LNCAP (cell line): ENCODE data around the gene GUCY1A1.

ENCODE experiments used
- CTCF ChIP-seq: fragments of 450-650 bp; IDR thresholded peaks from 2 replicates; pipeline ENCODE4 v1.5.1; 2017; ENCODE audit warnings: mild to moderate bottlenecking

The GUCY1A1 gene

GRCh38 chr4:155773196-155773800 is 106.7 kb downstream of the GUCY1A1 start:
- TF ChIP-seq CTCF = peak; percentile 24; the same call in 1 of the 2 replicates

- TF ChIP-seq CTCF = no peak
Measured at GRCh38 chr4:155774033-155774432, 107.4 kb downstream of the GUCY1A1 start.

GRCh38 chr4:155777971-155778735 is 111.5 kb downstream of the GUCY1A1 start:
- no peak for TF ChIP-seq CTCF

- no peak for TF ChIP-seq CTCF
Measured at GRCh38 chr4:155780775-155781174, 114.1 kb downstream of the GUCY1A1 start.

GRCh38 chr4:155781249-155781831 is 114.7 kb downstream of the GUCY1A1 start:
- TF ChIP-seq CTCF = no peak
